ENCODE measurements around the gene SLC37A1.

SLC37A1 gene

DNA sequence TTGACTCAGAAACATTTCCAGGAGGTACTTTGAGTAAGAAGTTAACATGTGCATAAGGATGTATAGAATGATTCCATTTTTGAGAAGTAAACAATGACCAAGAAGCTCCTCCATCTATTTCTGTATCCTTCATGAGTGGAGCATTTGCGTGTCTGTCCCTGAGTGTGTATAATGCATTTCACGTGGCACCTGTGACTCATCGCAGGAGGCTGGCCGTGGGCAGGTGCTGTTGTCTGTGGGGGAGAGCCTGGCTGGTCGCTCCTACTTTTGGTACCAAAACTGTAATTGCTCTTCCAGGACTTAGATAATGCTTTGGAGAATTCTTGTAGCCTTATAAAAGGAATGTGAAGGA lies 16.5 kb downstream of the SLC37A1 start:
- no peak overlapping the region for H3K4me3 ChIP-seq (ENCODE audit: low read depth, low read length)
- CTCF ChIA-PET: interaction anchor here (0.7 to 1.0 kb wide), 3 partner anchors 8 to 26 kb away, joined by 3 to 4 read pairs (median 3); no protein-coding TSS in a partner anchor
- H3K4me1 ChIP-seq (ENCODE audit: control insufficient read depth, insufficient read depth, low read length): peaks cover under 1% of the 10 kb centered on the region; the same call in 1 of the 2 replicates
- TF ChIP-seq, protein P1, sequence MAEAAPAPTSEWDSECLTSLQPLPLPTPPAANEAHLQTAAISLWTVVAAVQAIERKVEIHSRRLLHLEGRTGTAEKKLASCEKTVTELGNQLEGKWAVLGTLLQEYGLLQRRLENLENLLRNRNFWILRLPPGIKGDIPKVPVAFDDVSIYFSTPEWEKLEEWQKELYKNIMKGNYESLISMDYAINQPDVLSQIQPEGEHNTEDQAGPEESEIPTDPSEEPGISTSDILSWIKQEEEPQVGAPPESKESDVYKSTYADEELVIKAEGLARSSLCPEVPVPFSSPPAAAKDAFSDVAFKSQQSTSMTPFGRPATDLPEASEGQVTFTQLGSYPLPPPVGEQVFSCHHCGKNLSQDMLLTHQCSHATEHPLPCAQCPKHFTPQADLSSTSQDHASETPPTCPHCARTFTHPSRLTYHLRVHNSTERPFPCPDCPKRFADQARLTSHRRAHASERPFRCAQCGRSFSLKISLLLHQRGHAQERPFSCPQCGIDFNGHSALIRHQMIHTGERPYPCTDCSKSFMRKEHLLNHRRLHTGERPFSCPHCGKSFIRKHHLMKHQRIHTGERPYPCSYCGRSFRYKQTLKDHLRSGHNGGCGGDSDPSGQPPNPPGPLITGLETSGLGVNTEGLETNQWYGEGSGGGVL (tag by site-specific recombination; IDR thresholded peaks at IDR 0.05): no peak
- TF ChIP-seq ZFP37 (tag by site-specific recombination; IDR thresholded peaks at IDR 0.05) (no peak), ZNF777 (tag by site-specific recombination; IDR thresholded peaks at IDR 0.05; ENCODE audit: borderline replicate concordance) (no peak), ZNF785 (tag by site-specific recombination; IDR thresholded peaks at IDR 0.05) (no peak), ZBTB17 (tag by site-specific recombination; IDR thresholded peaks at IDR 0.05) (no peak), ZNF175 (tag by site-specific recombination; IDR thresholded peaks at IDR 0.05) (no peak), ZNF350 (tag by site-specific recombination; IDR thresholded peaks at IDR 0.05) (no peak), ZNF707 (tag by site-specific recombination; IDR thresholded peaks at IDR 0.05) (no peak), ZNF514 (tag by site-specific recombination; IDR thresholded peaks at IDR 0.05) (no peak), ZIC2 (tag by site-specific recombination; IDR thresholded peaks at IDR 0.05) (no peak), SCRT1 (tag by site-specific recombination; IDR thresholded peaks at IDR 0.05; ENCODE audit: borderline replicate concordance) (no peak), ZNF146 (tag by site-specific recombination; IDR thresholded peaks at IDR 0.05) (no peak), ZNF623 (tag by site-specific recombination; IDR thresholded peaks at IDR 0.05) (no peak), SP2 (tag by site-specific recombination; IDR thresholded peaks at IDR 0.05) (no peak)
- TF ChIP-seq, protein P2, sequence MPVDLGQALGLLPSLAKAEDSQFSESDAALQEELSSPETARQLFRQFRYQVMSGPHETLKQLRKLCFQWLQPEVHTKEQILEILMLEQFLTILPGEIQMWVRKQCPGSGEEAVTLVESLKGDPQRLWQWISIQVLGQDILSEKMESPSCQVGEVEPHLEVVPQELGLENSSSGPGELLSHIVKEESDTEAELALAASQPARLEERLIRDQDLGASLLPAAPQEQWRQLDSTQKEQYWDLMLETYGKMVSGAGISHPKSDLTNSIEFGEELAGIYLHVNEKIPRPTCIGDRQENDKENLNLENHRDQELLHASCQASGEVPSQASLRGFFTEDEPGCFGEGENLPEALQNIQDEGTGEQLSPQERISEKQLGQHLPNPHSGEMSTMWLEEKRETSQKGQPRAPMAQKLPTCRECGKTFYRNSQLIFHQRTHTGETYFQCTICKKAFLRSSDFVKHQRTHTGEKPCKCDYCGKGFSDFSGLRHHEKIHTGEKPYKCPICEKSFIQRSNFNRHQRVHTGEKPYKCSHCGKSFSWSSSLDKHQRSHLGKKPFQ (tag by site-specific recombination; IDR thresholded peaks at IDR 0.05): no peak
- POLR2A ChIA-PET: no interaction called here
- H3K27ac ChIP-seq (ENCODE audit: extremely low read depth, low read depth, low read length): no peak overlapping the region
- H3K9me3 ChIP-seq (ENCODE audit: control insufficient read depth, insufficient read depth, low read depth, low read length): no peaks in the 10 kb centered on the region
- H3K36me3 ChIP-seq (ENCODE audit: control insufficient read depth in 2 of 2, insufficient read depth in 1 of 2, low read length in 2 of 2): no peaks in the 10 kb centered on the region

DNA sequence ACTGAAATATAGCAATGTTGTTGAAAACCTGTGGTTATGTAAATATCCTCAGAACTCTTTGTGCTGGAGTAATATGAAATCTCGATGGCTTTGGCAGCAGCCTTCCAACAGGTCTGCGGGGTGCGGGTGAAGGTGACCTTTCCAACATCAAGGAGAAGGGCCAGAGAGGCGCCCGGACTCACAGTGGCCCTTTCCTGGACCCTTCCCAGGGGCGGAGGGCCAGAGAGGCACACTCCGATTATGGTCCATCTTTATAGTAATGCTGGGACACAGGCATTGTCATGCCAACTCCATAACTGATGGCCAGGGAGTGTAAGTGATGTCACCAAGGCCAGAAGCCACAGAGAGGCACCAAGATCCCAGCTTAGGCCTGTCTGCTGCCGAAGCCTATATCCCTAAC lies 18.1 kb downstream of the SLC37A1 start:
- H3K4me3 ChIP-seq (ENCODE audit: low read depth, low read length): no peak overlapping the region
- no peaks in the 10 kb centered on the region for H3K9me3 ChIP-seq (ENCODE audit: control insufficient read depth, insufficient read depth, low read depth, low read length)
- H3K36me3 ChIP-seq (ENCODE audit: control insufficient read depth in 2 of 2, insufficient read depth in 1 of 2, low read length in 2 of 2): peaks cover 0 to 6% of the 10 kb centered on the region in 2 experiments; a peak in 1 of 3 replicates
- ChIA-PET POLR2A (no interaction called here), CTCF (interaction anchor here (1.3 kb wide), 1 partner anchor 222 kb away, joined by 4 read pairs; no protein-coding TSS in a partner anchor)
- no peak overlapping the region for H3K27ac ChIP-seq (ENCODE audit: extremely low read depth, low read depth, low read length)
- no peaks in the 10 kb centered on the region for H3K4me1 ChIP-seq (ENCODE audit: control insufficient read depth, insufficient read depth, low read length)
- no peak for TF ChIP-seq KLF9 (tag by site-specific recombination; IDR thresholded peaks at IDR 0.05; ENCODE audit: low read depth)
- no peak for TF ChIP-seq HOXA7 (CRISPR knock-in tag; IDR thresholded peaks at IDR 0.05; ENCODE audit: borderline replicate concordance)
- TF ChIP-seq, protein P3, sequence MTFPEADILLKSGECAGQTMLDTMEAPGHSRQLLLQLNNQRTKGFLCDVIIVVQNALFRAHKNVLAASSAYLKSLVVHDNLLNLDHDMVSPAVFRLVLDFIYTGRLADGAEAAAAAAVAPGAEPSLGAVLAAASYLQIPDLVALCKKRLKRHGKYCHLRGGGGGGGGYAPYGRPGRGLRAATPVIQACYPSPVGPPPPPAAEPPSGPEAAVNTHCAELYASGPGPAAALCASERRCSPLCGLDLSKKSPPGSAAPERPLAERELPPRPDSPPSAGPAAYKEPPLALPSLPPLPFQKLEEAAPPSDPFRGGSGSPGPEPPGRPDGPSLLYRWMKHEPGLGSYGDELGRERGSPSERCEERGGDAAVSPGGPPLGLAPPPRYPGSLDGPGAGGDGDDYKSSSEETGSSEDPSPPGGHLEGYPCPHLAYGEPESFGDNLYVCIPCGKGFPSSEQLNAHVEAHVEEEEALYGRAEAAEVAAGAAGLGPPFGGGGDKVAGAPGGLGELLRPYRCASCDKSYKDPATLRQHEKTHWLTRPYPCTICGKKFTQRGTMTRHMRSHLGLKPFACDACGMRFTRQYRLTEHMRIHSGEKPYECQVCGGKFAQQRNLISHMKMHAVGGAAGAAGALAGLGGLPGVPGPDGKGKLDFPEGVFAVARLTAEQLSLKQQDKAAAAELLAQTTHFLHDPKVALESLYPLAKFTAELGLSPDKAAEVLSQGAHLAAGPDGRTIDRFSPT (tag by site-specific recombination; IDR thresholded peaks at IDR 0.05): no peak
- TF ChIP-seq SCRT1 (tag by site-specific recombination; IDR thresholded peaks at IDR 0.05; ENCODE audit: borderline replicate concordance): no peak
- no peak for TF ChIP-seq ZNF560 (tag by site-specific recombination; IDR thresholded peaks at IDR 0.05; ENCODE audit: borderline replicate concordance)
- no peak for TF ChIP-seq ZNF214 (tag by site-specific recombination; IDR thresholded peaks at IDR 0.05; ENCODE audit: borderline replicate concordance)
- no peak for TF ChIP-seq ZNF624 (tag by site-specific recombination; IDR thresholded peaks at IDR 0.05)
- TF ChIP-seq ZNF2 (tag by site-specific recombination; IDR thresholded peaks at IDR 0.05): no peak
- TF ChIP-seq, protein P4, sequence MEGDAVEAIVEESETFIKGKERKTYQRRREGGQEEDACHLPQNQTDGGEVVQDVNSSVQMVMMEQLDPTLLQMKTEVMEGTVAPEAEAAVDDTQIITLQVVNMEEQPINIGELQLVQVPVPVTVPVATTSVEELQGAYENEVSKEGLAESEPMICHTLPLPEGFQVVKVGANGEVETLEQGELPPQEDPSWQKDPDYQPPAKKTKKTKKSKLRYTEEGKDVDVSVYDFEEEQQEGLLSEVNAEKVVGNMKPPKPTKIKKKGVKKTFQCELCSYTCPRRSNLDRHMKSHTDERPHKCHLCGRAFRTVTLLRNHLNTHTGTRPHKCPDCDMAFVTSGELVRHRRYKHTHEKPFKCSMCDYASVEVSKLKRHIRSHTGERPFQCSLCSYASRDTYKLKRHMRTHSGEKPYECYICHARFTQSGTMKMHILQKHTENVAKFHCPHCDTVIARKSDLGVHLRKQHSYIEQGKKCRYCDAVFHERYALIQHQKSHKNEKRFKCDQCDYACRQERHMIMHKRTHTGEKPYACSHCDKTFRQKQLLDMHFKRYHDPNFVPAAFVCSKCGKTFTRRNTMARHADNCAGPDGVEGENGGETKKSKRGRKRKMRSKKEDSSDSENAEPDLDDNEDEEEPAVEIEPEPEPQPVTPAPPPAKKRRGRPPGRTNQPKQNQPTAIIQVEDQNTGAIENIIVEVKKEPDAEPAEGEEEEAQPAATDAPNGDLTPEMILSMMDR (tag by site-specific recombination; IDR thresholded peaks at IDR 0.05): no peak
- TF ChIP-seq ZNF561 (tag by site-specific recombination; IDR thresholded peaks at IDR 0.05; ENCODE audit: borderline replicate concordance): no peak
- no peak for TF ChIP-seq ZFP3 (tag by site-specific recombination; IDR thresholded peaks at IDR 0.05; ENCODE audit: low read depth)
- no peak for TF ChIP-seq ZNF221 (tag by site-specific recombination; IDR thresholded peaks at IDR 0.05; ENCODE audit: borderline replicate concordance)
